ENCODE results near the gene TLN1.

Gene TLN1

GRCh38 chr9:35766997-35767396, 35.0 kb upstream of the TLN1 start:
- Histone ChIP-seq H3K27me3 (replicated peaks; ENCODE audit: control insufficient read depth, insufficient read depth, low read length) (no peaks in the 10 kb centered on the region), H3K4me3 (replicated peaks; ENCODE audit: low read depth, low read length) (no peak overlapping the region), H3K36me3 (ENCODE audit: control insufficient read depth, insufficient read depth, low read length) (no peaks in the 10 kb centered on the region)
- no peak for TF ChIP-seq CTCF (IDR thresholded peaks at IDR 0.05; ENCODE audit: insufficient read depth, low read length, poor library complexity, severe bottlenecking)
- no peak for DNase-seq (ENCODE audit: extremely low read depth, insufficient read length)

DNA sequence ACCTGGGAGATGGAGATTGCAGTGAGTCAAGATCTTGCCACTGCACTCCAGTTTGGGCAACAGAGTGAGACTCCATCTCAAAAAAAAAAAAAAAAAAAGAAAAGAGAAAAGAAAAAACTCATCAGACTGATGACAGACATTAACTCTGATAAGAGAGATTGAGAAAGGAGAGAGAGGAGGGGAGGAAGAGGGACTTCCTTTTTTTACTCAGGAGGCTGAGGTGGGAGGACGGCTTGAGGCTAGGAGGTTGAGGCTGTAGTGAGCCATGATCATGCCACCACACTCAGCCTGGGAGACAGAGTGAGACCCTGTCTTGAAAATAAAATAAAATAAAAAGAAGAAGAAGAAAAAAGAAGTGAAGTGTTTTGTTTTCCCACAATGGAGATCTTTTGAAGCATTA, 31.8 kb upstream of the TLN1 start:
- TF ChIP-seq CTCF (IDR thresholded peaks at IDR 0.05; ENCODE audit: insufficient read depth, low read length, poor library complexity, severe bottlenecking), result no peak

GRCh38 chr9:35763181-35763580, 31.2 kb upstream of the TLN1 start:
- no peak overlapping the region for H3K4me3 ChIP-seq (replicated peaks; ENCODE audit: low read depth, low read length)
- DNase-seq (ENCODE audit: extremely low read depth, insufficient read length), result no peak
- TF ChIP-seq CTCF (IDR thresholded peaks at IDR 0.05; ENCODE audit: insufficient read depth, low read length, poor library complexity, severe bottlenecking), result no peak
- no peaks in the 10 kb centered on the region for H3K36me3 ChIP-seq (ENCODE audit: control insufficient read depth, insufficient read depth, low read length)
- H3K27me3 ChIP-seq (replicated peaks; ENCODE audit: control insufficient read depth, insufficient read depth, low read length), result no peaks in the 10 kb centered on the region

More for the DNA sequence above, 31.8 kb upstream of the TLN1 start:
- Histone ChIP-seq H3K36me3 (ENCODE audit: control insufficient read depth, insufficient read depth, low read length) (no peaks in the 10 kb centered on the region), H3K4me3 (replicated peaks; ENCODE audit: low read depth, low read length) (no peak overlapping the region), H3K27me3 (replicated peaks; ENCODE audit: control insufficient read depth, insufficient read depth, low read length) (no peaks in the 10 kb centered on the region)
- DNase-seq (ENCODE audit: extremely low read depth, insufficient read length), result no peak

- no peaks in the 10 kb centered on the region for H3K27me3 ChIP-seq (replicated peaks; ENCODE audit: control insufficient read depth, insufficient read depth, low read length)
- H3K36me3 ChIP-seq (ENCODE audit: control insufficient read depth, insufficient read depth, low read length), result no peaks in the 10 kb centered on the region
- DNase-seq (ENCODE audit: extremely low read depth, insufficient read length), result no peak
- TF ChIP-seq CTCF (IDR thresholded peaks at IDR 0.05; ENCODE audit: insufficient read depth, low read length, poor library complexity, severe bottlenecking), result no peak
- no peak overlapping the region for H3K4me3 ChIP-seq (replicated peaks; ENCODE audit: low read depth, low read length)
Observed at GRCh38 chr9:35760651-35761050, 28.7 kb upstream of the TLN1 start.

GRCh38 chr9:35759795-35760194, 27.8 kb upstream of the TLN1 start:
- TF ChIP-seq CTCF (IDR thresholded peaks at IDR 0.05; ENCODE audit: insufficient read depth, low read length, poor library complexity, severe bottlenecking), result no peak
- no peak for DNase-seq (ENCODE audit: extremely low read depth, insufficient read length)
- Histone ChIP-seq H3K27me3 (replicated peaks; ENCODE audit: control insufficient read depth, insufficient read depth, low read length) (no peaks in the 10 kb centered on the region), H3K36me3 (ENCODE audit: control insufficient read depth, insufficient read depth, low read length) (no peaks in the 10 kb centered on the region), H3K4me3 (replicated peaks; ENCODE audit: low read depth, low read length) (no peak overlapping the region)

- Histone ChIP-seq H3K4me3 (replicated peaks; ENCODE audit: low read depth, low read length) (no peak overlapping the region), H3K27me3 (replicated peaks; ENCODE audit: control insufficient read depth, insufficient read depth, low read length) (no peaks in the 10 kb centered on the region), H3K36me3 (ENCODE audit: control insufficient read depth, insufficient read depth, low read length) (peaks cover 2% of the 10 kb centered on the region; the same call in 1 of the 2 replicates)
- DNase-seq (ENCODE audit: extremely low read depth, insufficient read length), result no peak
- no peak for TF ChIP-seq CTCF (IDR thresholded peaks at IDR 0.05; ENCODE audit: insufficient read depth, low read length, poor library complexity, severe bottlenecking)
Observed at GRCh38 chr9:35758475-35759050, 26.6 kb upstream of the TLN1 start.
